HepG2 (cell line): ENCODE data around the gene EFNA4. TPM values are rescaled to one million over a fixed set of nuclear protein-coding genes. Genes with fewer than 3 reads are reported as not detected.
A peak's percentile ranks its signal among the peaks of the same experiment; 100 is the strongest.

ENCODE experiments used
- ATAC-seq: fragments of 200-7000 bp; cut with Tn5 transposase; 3 replicates; pipeline ENCODE4 v1.9.1; 2020; ENCODE audit warnings: mild to moderate bottlenecking, moderate library complexity
- BruUV-seq: library from RNA; stranded (reverse); fragments of 400-500 nt; replicated peaks from 2 replicates; lab custom pipeline; 2021; lab: Mats Ljungman, UMichigan
- CTCF ChIA-PET: fragments of 300-600 bp; formaldehyde crosslinking; extraction: SDS; loops from one replicate; lab custom pipeline; 2021; ENCODE audit warnings: low total read pairs, inconsistent platforms, low intra/inter-chr PET ratio; lab: Yijun Ruan, JAX
- POLR2A ChIA-PET: fragments of 350-600 bp; sonication (Branson Sonifier 250); formaldehyde crosslinking; loops from one replicate; lab custom pipeline; 2020; ENCODE audit warnings: antibody characterized with exemption, inconsistent platforms; lab: Yijun Ruan, JAX
- DNase-seq: peaks from one replicate; pipeline ENCODE4 v3.0.0-alpha.2; 2015; ENCODE audit warnings: low spot score
- FAIRE-seq: peaks from 3 replicates; lab custom pipeline; 2011; peaks lifted over from hg19 to GRCh38; lab: Jason Lieb, UNC
- H2AFZ ChIP-seq: one replicate; pipeline ENCODE4 v1.6.1; 2011; ENCODE audit warnings: low read length, inconsistent platforms
- H3K27ac ChIP-seq: fragments of 300-600 bp; 3 replicates; pipeline ENCODE4 v1.8.0; 2011; ENCODE audit warnings: mixed run types, mild to moderate bottlenecking, mixed read lengths, low read length, inconsistent platforms; ENCODE audit not compliant: insufficient read depth; ENCODE audit errors: extremely low read length
- H3K27me3 ChIP-seq, 2 experiments: fragments of 200-600 bp in 1 of 2; 2 replicates in 1 of 2; 3 replicates in 1 of 2; pipeline versions ENCODE4 v1.6.0 to v1.8.0; 2011; ENCODE audit warnings: low read length in 2 of 2, mild to moderate bottlenecking in 2 of 2, moderate library complexity in 2 of 2, inconsistent platforms in 1 of 2; ENCODE audit not compliant: insufficient read depth in 2 of 2, control insufficient read depth in 1 of 2
- H3K36me3 ChIP-seq, 2 experiments: fragments of 200-600 bp in 1 of 2; replicated peaks in 1 of 2; 2 replicates in 1 of 2; 3 replicates in 1 of 2; pipeline versions ENCODE4 v1.5.1 to v1.8.0; 2011; ENCODE audit warnings: low read length in 2 of 2, inconsistent platforms in 1 of 2; ENCODE audit not compliant: insufficient read depth in 2 of 2, control insufficient read depth in 1 of 2
- H3K4me1 ChIP-seq: 2 replicates; pipeline ENCODE4 v1.5.1; 2012; ENCODE audit warnings: low read length, inconsistent platforms; ENCODE audit not compliant: insufficient read depth
- H3K4me2 ChIP-seq: 2 replicates; pipeline ENCODE4 v1.6.0; 2011; ENCODE audit warnings: low read depth, low read length, inconsistent platforms
- H3K4me3 ChIP-seq, 3 experiments: fragments of 200-600 bp in 1 of 3; sonication (generic), shearing (Covaris generic) in 1 of 3; replicated peaks in 1 of 3; 2 replicates each; pipeline ENCODE4 v1.5.1; 2011 to 2016; ENCODE audit warnings: low read length in 3 of 3, inconsistent platforms in 2 of 3, low read depth in 2 of 3, mild to moderate bottlenecking in 2 of 3, control low read depth in 1 of 3, mixed read lengths in 1 of 3; ENCODE audit not compliant: insufficient read depth in 1 of 3
- H3K79me2 ChIP-seq: one replicate; pipeline ENCODE4 v1.6.1; 2011; ENCODE audit warnings: low read length, inconsistent platforms; ENCODE audit not compliant: insufficient read depth
- H3K9ac ChIP-seq: 2 replicates; pipeline ENCODE4 v1.6.0; 2011; ENCODE audit warnings: mild to moderate bottlenecking, low read depth, low read length, inconsistent platforms; ENCODE audit not compliant: insufficient read depth
- H3K9me3 ChIP-seq: 2 replicates; pipeline ENCODE4 v1.5.1; 2012; ENCODE audit warnings: mild to moderate bottlenecking, low read length
- H4K20me1 ChIP-seq: 2 replicates; pipeline ENCODE4 v1.6.0; 2011; ENCODE audit warnings: inconsistent platforms, mild to moderate bottlenecking, low read length, moderate library complexity; ENCODE audit not compliant: insufficient read depth
- AHR ChIP-seq: IDR thresholded peaks from 2 replicates; pipeline ENCODE4 v1.6.1; 2018; ENCODE audit warnings: missing genetic modification reagents, missing compliant biosample characterization
- CENPT ChIP-seq: sonication (generic); formaldehyde crosslinking; IDR thresholded peaks from 2 replicates; pipeline ENCODE4 v1.8.0; 2022; ENCODE audit warnings: low read depth, mild to moderate bottlenecking, moderate library complexity, missing genetic modification reagents
- ELK4 ChIP-seq: sonication (generic); formaldehyde crosslinking; IDR thresholded peaks from 2 replicates; pipeline ENCODE4 v1.9.0; 2021; ENCODE audit warnings: missing genetic modification reagents, borderline replicate concordance
- NCOA2 ChIP-seq: sonication (generic); formaldehyde crosslinking; IDR thresholded peaks from 2 replicates; pipeline ENCODE4 v1.8.0; 2022; ENCODE audit warnings: inconsistent platforms
- NCOR1 ChIP-seq: fragments of 200-600 bp; sonication (generic); IDR thresholded peaks from 2 replicates; pipeline ENCODE4 v1.7.0; 2017; ENCODE audit warnings: antibody characterized with exemption, low read length, borderline replicate concordance
- NFYB ChIP-seq: sonication (generic); formaldehyde crosslinking; IDR thresholded peaks from 2 replicates; pipeline ENCODE4 v1.4.0; 2020; ENCODE audit warnings: missing genetic modification reagents
- SALL1 ChIP-seq: sonication (generic); formaldehyde crosslinking; IDR thresholded peaks from 2 replicates; pipeline ENCODE4 v1.8.0; 2022; ENCODE audit warnings: mild to moderate bottlenecking, missing genetic modification reagents
- SMAD9 ChIP-seq: sonication (generic); formaldehyde crosslinking; IDR thresholded peaks from 2 replicates; pipeline ENCODE4 v1.5.1; 2020; ENCODE audit warnings: mild to moderate bottlenecking, missing genetic modification reagents
- SMC3 ChIP-seq: IDR thresholded peaks from 2 replicates; pipeline ENCODE4 v1.6.1; 2011; ENCODE audit warnings: low read length, improper control_type of control experiment
- ZNF276 ChIP-seq: sonication (generic); formaldehyde crosslinking; IDR thresholded peaks from 2 replicates; pipeline ENCODE4 v1.4.0; 2020; ENCODE audit warnings: mild to moderate bottlenecking, low read depth, missing genetic modification reagents
- WGBS: methylation state at CpG from one replicate; pipeline ENCODE4 v1.1.6; 2017; ENCODE audit warnings: low lambda C conversion rate; 5-methylcytosine and 5-hydroxymethylcytosine counted together
- in situ Hi-C: cut with HindIII; loops from 2 replicates; pipeline ENCODE4 v1.10.0; 2017; ENCODE audit warnings: low pct_unique_long_range_greater_than_20kb; ENCODE audit not compliant: extremely low pct_ligation_motif_present
- intact Hi-C: fragments of 100-400 bp; cut with micrococcal nuclease; formaldehyde crosslinking; loops from one replicate; pipeline ENCODE4 v1.10.0; 2022; ENCODE audit not compliant: unreplicated experiment
- polyA plus RNA-seq, 8 experiments: library from polyadenylated mRNA; depleted of rRNA in 3 of 8; stranded (reverse) in 7 of 8; unstranded in 1 of 8; fragments of >200 nt; fragmentation: Illumina TruSeq in 4 of 8; extraction: Trizol in 4 of 8; gene quantifications; 2 replicates each; pipeline versions ENCODE4 v1.2.1 to v1.2.3, GENCODE V29; 2011 to 2016; ENCODE audit warnings: low read depth in 4 of 8, missing spikeins in 1 of 8, mixed read lengths in 1 of 8; ENCODE audit not compliant: insufficient read depth in 1 of 8
- total RNA-seq, 5 experiments: library from RNA; depleted of rRNA; stranded (reverse); fragments of >200 nt; fragmentation: Illumina TruSeq; extraction: Trizol; gene quantifications; 2 replicates each; pipeline ENCODE4 v1.2.3, GENCODE V29; 2016; ENCODE audit warnings: low read depth in 1 of 5
- TF ChIP-seq, protein P1 (sequence below): sonication (generic); formaldehyde crosslinking; conservative IDR thresholded peaks from 2 replicates; pipeline ENCODE4 v1.5.0; 2020; ENCODE audit warnings: missing genetic modification reagents
- TF ChIP-seq, protein P2 (sequence below): sonication (generic); formaldehyde crosslinking; IDR thresholded peaks from 2 replicates; pipeline ENCODE4 v1.5.1; 2020; ENCODE audit warnings: missing genetic modification reagents, mild to moderate bottlenecking, borderline replicate concordance
- TF ChIP-seq, protein P3 (sequence below): sonication (generic); formaldehyde crosslinking; IDR thresholded peaks from 2 replicates; pipeline ENCODE4 v1.9.0; 2021; ENCODE audit warnings: missing genetic modification reagents, borderline replicate concordance
- TF ChIP-seq, protein P4 (sequence below): IDR thresholded peaks from 2 replicates; pipeline ENCODE4 v1.6.1; 2016; ENCODE audit warnings: missing genetic modification reagents, missing compliant biosample characterization

The EFNA4 gene
- total and polyA plus RNA-seq, 2 of the 13 experiments (the other 11 are each of a cell fraction or from before 2014, with no cell fraction given) = 12.0 to 17.2 TPM

DNA sequence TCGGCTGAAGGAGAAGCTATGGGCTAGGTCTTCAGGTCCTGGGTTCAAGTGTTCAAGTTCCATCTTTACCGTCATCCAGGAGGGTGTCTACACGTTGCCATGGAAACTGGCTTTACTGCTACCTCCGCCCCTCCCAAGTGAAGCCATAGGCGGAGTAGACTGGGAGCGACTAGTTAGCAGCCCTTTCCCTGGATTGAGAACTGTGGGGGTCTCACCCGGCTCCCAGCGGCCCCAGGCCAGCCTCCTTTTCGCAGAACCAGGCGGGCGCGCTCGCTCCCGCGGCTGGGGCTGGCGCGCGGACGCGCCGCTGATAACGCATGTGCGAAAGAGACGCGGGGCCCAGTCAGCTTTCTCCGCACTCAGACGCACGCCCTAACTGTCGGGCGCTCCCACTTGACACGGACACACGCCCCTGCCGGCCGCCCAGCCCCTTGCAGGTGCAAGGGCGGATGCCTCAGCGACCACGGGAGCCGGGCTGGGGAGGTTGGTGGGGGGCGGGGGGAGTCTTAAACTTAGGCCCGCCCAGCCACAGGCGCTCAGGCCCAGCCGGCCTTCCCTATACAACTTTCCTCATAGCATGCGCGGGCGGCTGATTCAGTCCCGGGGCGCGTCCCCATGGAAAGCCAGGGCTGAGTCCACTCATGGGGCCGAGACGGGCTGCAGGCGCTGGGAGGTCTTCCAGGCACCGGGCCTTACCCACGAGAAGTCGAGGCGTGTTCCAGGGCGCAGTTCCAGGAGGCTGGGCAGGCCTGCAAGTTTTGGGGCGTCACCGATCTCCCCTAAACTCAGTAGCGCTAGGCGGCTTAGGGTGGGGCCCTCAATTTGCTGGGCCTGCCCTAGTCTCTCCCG lies 7.4 kb downstream of the EFNA4 start:
- 37% methylated on average over 7 of the region's 61 CpGs for WGBS
- peaks cover 5 to 41% of the 10 kb centered on the region in 2 experiments for H3K27me3 ChIP-seq
- ChIA-PET POLR2A (interaction anchor here (0.9 to 1.3 kb wide), 4 partner anchors 10 to 70 kb away, joined by 3 to 4 read pairs (median 4); no protein-coding TSS in a partner anchor), CTCF (interaction anchor here (1.2 kb wide), 1 partner anchor 14 kb away, joined by 3 read pairs; no protein-coding TSS in a partner anchor)
- H2AFZ ChIP-seq = no peak overlapping the region
- intact Hi-C loops = no loop called here
- ATAC-seq (peak; percentile 92), FAIRE-seq (no peak), DNase-seq (peak; percentile 72)
- H3K4me1 ChIP-seq = peaks cover 19% of the 10 kb centered on the region
- H3K27ac ChIP-seq = no peak overlapping the region
- peak overlapping the region; percentile 10 to 63 (median 30); a peak in 5 of 6 replicates for H3K4me3 ChIP-seq
- no peaks in the 10 kb centered on the region for H3K9me3 ChIP-seq
- in situ Hi-C loops = no loop called here
- H3K4me2 ChIP-seq = peak overlapping the region; percentile 83
- no peaks in the 10 kb centered on the region for H3K79me2 ChIP-seq
- H3K9ac ChIP-seq = peak overlapping the region; percentile 38
- H3K36me3 ChIP-seq = peaks cover 3 to 7% of the 10 kb centered on the region in 2 experiments; a peak in 3 of 5 replicates
- BruUV-seq = no TSS peak
- no peaks in the 10 kb centered on the region for H4K20me1 ChIP-seq
- TF ChIP-seq, protein P1, sequence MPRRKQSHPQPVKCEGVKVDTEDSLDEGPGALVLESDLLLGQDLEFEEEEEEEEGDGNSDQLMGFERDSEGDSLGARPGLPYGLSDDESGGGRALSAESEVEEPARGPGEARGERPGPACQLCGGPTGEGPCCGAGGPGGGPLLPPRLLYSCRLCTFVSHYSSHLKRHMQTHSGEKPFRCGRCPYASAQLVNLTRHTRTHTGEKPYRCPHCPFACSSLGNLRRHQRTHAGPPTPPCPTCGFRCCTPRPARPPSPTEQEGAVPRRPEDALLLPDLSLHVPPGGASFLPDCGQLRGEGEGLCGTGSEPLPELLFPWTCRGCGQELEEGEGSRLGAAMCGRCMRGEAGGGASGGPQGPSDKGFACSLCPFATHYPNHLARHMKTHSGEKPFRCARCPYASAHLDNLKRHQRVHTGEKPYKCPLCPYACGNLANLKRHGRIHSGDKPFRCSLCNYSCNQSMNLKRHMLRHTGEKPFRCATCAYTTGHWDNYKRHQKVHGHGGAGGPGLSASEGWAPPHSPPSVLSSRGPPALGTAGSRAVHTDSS (CRISPR knock-in tag) = no peak
- TF ChIP-seq SALL1 (CRISPR knock-in tag) = peak; percentile 38
- no peak for TF ChIP-seq CENPT
- peak; percentile 65; the same call in 1 of the 2 replicates for TF ChIP-seq ZNF276 (CRISPR knock-in tag)
- TF ChIP-seq NCOR1 = no peak
- no peak for TF ChIP-seq ELK4 (CRISPR knock-in tag)
- TF ChIP-seq SMAD9 = no peak
- peak; percentile 43; the same call in 1 of the 2 replicates for TF ChIP-seq NFYB
- no peak for TF ChIP-seq SMC3
- TF ChIP-seq, protein P2, sequence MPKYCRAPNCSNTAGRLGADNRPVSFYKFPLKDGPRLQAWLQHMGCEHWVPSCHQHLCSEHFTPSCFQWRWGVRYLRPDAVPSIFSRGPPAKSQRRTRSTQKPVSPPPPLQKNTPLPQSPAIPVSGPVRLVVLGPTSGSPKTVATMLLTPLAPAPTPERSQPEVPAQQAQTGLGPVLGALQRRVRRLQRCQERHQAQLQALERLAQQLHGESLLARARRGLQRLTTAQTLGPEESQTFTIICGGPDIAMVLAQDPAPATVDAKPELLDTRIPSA (CRISPR knock-in tag) = no peak
- TF ChIP-seq, protein P3, sequence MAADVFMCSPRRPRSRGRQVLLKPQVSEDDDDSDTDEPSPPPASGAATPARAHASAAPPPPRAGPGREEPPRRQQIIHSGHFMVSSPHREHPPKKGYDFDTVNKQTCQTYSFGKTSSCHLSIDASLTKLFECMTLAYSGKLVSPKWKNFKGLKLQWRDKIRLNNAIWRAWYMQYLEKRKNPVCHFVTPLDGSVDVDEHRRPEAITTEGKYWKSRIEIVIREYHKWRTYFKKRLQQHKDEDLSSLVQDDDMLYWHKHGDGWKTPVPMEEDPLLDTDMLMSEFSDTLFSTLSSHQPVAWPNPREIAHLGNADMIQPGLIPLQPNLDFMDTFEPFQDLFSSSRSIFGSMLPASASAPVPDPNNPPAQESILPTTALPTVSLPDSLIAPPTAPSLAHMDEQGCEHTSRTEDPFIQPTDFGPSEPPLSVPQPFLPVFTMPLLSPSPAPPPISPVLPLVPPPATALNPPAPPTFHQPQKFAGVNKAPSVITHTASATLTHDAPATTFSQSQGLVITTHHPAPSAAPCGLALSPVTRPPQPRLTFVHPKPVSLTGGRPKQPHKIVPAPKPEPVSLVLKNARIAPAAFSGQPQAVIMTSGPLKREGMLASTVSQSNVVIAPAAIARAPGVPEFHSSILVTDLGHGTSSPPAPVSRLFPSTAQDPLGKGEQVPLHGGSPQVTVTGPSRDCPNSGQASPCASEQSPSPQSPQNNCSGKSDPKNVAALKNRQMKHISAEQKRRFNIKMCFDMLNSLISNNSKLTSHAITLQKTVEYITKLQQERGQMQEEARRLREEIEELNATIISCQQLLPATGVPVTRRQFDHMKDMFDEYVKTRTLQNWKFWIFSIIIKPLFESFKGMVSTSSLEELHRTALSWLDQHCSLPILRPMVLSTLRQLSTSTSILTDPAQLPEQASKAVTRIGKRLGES (CRISPR knock-in tag) = no peak
- TF ChIP-seq AHR (CRISPR knock-in tag) = no peak
- TF ChIP-seq, protein P4, sequence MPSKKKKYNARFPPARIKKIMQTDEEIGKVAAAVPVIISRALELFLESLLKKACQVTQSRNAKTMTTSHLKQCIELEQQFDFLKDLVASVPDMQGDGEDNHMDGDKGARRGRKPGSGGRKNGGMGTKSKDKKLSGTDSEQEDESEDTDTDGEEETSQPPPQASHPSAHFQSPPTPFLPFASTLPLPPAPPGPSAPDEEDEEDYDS (CRISPR knock-in tag) = no peak
- TF ChIP-seq NCOA2 (CRISPR knock-in tag) = no peak
